AG08396 (cell line): Measurements from ENCODE around the gene UGT1A9.

Experiments
- DNase-seq: peaks from one replicate; pipeline ENCODE4 v3.0.0; 2012; ENCODE audit warnings: low spot score, mixed read lengths

UGT1A9 gene

DNA sequence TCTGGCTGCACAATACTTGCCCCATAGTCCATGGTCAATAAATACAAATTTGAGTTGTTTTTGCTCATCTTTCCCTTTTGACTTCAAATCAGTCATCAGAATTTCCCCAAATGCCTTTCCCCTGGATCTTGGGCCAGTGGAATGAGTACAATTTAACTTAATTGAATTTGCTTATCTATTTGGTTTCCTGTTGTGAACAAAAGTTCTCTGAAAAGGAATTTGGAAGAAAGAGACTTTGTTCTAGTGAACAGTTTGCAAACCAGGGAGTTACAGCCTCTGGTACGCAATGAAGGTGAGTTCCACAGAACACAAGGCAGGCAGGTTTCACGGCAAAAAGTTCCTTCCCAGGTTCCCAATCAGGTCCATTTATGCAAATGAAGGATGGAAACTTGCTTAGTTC is 87.2 kb downstream of the UGT1A9 start:
- DNase-seq: no peak

DNA sequence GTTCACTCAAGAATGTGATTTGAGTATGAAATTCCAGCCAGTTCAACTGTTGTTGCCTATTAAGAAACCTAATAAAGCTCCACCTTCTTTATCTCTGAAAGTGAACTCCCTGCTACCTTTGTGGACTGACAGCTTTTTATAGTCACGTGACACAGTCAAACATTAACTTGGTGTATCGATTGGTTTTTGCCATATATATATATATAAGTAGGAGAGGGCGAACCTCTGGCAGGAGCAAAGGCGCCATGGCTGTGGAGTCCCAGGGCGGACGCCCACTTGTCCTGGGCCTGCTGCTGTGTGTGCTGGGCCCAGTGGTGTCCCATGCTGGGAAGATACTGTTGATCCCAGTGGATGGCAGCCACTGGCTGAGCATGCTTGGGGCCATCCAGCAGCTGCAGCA is 88.3 kb downstream of the UGT1A9 start, which contains the start of gene UGT1A1:
Gene UGT1A1, plus strand, starts transcription at position 228 of the 400 bp plus-strand sequence. Its CDS starts 18 bp downstream, at position 246.
- DNase-seq: no peak

DNA sequence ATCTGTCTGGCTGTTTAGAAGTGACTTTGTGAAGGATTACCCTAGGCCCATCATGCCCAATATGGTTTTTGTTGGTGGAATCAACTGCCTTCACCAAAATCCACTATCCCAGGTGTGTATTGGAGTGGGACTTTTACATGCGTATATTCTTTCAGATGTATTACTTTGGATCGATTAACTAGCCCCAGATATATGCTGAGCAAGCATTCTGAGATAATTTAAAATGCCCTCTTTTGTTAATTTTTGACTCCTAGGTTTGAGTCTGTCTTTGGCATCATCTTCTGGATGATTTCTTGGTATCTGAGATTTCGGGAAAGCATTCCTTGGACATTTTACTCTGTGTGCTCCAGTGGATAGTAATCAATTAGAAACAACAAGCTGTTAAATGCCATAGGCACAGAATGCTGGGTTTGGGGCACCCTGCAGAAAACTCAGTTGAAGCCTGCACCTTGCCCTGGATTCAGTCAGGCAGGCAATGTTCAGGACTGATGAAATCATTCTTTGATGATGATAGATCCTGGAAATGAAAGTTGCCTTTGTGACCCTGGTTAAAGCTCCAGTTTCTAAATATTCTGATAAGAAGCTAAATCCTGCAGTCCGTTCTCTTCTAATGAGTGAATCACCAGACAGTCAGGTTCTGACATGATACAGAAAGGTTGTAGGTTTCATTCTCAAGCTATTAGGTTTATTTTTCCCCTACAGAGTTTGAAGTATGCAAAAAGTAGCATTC is 89.5 kb downstream of the UGT1A9 start:
- no peak for DNase-seq

DNA sequence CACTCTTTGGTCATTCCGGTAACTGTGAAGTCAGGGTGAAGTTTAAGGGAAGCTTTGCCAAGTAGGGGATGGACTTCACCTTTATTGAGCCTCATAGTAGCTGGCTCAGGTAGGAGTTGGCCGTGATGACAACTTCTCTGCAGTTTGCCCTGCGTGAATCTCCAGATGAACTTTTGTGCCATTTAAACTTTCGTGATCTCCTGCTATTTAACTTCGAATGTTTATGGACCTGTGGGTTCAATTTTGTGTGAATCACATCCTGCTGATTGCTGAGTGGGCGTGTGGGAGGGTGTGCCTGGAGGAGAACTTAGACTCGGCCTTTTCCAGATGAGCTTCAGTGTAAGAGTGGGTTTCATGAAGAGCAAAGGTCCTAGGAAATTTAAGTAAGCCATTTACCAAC is 92.6 kb downstream of the UGT1A9 start:
- DNase-seq: peak; percentile 67

DNA sequence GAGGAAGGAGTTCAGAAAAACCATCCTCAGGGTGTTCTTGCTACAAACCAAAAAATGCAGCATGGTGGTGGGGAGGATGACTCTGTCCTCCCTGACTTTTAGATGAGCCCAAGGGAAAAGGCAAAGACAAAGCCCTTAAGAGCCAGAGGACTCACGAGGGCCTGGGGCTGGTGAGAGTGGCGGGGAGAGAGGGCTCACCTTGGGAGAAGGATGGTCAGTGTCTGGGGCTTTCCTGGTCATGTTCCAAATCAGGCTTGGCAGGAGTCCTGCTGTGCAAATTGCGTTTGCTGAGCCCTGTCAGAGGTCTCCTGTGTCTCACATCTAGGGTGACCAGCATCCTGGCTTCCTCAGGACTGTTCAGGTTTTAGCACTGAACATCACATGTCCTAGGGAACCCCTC is 93.1 kb downstream of the UGT1A9 start:
- no peak for DNase-seq

DNA sequence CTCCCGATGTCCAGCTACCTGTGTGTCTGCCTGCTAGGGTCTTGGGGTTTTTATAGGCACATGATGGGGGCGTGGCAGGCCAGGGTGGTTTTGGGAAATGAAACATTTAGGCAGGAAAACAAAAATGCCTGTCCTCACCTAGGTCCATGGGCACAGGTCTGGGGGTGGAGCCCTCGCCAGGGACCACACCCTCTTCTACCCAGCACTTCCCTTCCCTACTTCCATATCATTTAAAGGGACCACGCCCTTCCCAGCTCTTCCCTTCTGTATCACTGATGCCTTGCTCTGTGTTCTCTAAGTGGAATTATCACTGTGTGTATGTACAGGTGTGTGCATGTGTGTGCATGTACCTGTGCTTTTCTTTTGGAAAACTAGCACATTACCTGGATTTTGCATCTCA is 94.7 kb downstream of the UGT1A9 start:
- DNase-seq: no peak

DNA sequence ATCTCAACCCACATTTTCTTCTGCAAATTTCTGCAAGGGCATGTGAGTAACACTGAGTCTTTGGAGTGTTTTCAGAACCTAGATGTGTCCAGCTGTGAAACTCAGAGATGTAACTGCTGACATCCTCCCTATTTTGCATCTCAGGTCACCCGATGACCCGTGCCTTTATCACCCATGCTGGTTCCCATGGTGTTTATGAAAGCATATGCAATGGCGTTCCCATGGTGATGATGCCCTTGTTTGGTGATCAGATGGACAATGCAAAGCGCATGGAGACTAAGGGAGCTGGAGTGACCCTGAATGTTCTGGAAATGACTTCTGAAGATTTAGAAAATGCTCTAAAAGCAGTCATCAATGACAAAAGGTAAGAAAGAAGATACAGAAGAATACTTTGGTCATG is 96.4 kb downstream of the UGT1A9 start:
- DNase-seq: no peak

DNA sequence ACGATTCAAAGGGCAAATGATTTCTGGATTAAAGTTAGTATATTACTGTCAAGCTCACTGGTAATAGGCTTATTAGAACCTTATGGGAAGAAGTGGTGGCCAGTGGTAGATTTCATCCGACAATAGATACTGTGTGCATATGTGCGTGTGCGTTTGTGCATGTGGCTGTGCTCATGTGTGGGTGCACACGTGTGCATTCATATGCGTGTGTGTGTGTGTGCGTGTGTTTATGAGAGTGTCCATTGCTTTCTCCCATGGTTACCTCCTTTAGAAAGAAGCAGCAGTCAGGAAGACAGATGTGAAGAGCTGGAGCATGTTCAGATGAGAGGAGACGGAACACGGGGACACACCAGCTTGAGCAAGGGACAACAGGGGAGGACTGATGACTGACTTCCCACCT is 97.6 kb downstream of the UGT1A9 start:
- DNase-seq: no peak

DNA sequence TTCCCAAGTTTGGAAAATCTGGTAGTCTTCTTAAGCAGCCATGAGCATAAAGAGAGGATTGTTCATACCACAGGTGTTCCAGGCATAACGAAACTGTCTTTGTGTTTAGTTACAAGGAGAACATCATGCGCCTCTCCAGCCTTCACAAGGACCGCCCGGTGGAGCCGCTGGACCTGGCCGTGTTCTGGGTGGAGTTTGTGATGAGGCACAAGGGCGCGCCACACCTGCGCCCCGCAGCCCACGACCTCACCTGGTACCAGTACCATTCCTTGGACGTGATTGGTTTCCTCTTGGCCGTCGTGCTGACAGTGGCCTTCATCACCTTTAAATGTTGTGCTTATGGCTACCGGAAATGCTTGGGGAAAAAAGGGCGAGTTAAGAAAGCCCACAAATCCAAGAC is 100.5 kb downstream of the UGT1A9 start:
- DNase-seq: no peak

DNA sequence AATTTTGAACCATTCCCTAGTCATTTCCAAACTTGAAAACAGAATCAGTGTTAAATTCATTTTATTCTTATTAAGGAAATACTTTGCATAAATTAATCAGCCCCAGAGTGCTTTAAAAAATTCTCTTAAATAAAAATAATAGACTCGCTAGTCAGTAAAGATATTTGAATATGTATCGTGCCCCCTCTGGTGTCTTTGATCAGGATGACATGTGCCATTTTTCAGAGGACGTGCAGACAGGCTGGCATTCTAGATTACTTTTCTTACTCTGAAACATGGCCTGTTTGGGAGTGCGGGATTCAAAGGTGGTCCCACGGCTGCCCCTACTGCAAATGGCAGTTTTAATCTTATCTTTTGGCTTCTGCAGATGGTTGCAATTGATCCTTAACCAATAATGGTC is 100.9 kb downstream of the UGT1A9 start:
- no peak for DNase-seq

DNA sequence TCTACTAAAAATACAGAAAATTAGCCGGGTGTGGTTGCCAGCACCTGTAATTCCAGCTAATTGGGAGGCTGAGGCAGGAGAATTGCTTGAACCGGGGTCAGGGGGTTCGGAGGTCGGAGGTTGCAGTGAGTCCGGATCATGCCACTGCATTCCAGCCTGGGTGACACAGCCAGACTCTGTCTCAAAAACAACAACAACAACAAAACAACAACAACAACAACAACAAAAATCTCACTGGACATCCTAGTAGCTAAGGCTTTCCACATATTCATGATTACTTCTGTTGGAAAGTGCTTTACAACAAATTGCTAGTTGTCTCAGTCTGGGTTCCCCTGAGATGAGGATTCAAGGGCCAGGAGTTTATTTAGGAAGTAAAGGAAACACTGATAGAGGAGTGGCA is 102.2 kb downstream of the UGT1A9 start:
- no peak for DNase-seq

DNA sequence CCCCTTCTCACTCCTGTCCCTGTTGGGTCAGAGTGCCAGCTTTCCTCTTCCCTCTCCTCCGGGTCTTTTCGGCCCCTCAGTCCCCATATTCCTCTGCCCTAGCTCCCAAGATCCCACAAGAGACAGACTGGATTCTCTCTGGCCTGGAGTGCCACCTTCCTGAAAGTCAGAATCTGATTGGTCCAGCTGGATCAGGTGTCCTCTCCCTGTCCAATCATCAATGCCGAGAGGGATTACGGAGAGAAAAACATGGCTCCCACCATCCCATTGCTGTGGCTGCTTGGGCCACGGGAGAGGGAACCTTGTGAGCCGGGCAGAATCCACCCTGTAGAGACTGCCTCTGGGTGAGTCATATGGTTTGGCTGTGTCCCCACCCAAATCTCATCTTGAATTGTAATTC is 103.7 kb downstream of the UGT1A9 start:
- DNase-seq: no peak

DNA sequence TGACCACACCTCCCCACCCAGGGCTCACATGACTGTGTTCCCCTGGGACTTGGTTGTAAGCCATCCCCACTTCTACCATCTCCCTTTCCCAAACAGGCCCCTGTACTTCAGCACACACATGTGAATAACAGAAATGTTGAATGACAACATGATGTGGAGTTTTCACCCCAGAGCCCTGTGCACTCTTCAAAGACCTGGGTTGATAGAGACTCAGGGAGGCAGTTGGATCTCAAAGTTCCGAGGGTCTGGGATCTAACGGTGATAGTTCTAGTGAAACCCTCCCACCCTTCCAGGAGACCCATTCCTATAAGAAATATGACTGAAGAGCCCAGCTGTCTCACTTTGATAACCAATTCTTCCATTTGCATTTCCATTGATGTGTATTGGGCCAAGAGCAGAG is 106.3 kb downstream of the UGT1A9 start, which contains the start of gene MROH2A:
Gene MROH2A, plus strand, starts transcription at position 301 of the 400 bp plus-strand sequence. CDS start 1,029 bp downstream, outside the sequence.
- no peak for DNase-seq

DNA sequence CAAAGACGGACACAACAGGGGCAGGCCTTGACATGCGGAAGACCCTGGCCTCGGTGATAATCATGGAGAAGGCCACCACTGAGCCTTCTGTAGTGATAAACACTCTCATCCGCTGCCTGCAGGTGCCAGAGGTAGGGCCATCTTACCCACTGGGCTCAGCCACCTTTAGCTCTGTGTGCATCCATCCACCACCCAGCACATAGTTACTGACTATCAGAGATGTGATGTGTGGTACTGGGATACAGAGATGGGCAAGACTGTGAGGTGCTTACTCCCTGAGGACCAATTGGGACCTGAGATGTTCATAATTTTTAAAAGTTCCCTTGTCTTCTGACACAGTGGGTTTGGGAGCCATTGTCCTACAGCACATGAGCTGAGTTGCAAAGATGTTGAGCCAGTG is 108.0 kb downstream of the UGT1A9 start:
- no peak for DNase-seq

DNA sequence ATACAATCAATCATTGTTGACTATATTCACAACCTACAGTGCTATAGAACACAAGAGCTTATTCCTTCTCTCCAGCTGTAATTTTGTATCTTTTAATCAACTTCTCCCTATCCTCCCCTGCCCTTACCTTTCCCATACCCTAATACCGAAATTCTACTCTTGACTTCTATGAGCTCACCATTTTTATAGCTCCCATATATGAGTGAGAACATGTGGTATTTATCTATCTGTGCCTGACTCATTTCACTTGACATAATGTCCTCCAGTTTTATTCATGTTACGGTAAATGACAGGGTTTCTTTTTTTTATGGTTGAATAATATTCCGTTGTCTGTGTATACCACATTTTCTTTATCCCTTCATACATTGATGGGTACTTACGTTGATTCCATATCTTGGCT is 109.1 kb downstream of the UGT1A9 start:
- DNase-seq: no peak

DNA sequence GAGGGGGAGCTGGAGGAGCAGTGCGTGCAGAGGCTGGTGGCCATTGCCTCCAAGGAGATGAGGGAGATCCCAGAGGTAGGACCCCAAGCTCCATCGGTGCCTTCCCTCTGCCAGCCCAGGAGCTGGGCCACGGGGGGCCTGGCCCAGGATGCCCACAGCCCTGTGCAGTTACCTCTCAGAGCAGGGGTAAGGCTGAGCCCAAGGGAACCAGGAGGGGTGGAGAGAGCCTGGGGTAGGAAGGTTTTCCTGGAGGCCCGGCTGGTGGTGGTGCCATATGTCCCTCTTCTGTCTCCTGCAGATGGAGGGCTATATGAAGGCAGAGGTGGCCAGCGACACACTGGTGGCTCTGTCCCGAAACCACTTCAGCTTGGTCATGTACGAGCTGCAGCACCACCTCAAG is 117.9 kb downstream of the UGT1A9 start:
- no peak for DNase-seq

DNA sequence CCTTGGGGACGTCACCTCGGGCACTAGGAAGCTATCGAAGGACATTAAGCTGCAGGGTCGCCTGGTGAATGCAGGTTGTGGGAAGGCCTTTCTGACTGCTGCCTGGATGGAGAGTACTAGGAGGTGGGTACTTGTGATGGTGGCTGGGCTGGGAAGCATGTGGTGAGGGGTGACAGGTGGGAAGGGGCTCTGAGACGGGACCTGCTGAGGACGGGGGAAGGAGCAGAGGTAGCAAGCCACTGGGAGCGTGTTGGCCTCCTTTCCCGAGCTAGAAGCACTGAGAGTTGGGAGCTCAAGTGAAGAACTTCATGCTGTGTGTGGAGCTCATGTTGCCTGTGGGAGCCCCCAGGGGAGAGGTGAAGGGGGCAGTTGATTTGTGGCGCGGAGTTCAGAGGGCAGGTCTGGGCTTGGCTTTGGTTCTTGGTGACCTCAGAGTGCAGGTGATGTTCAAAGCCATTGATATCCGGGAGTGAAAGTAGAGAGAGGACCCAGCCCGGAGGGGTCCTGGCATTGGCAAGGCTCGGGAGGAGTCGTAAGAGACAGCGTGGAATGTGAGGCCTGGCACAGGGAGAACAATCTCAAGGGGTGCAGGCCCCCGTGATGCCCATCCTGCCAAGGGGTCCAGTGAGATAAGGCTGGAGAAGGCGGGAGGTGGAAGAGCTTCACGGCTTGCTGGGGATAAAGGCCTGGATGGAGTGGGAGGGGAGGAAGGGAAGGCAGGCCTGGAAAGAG is 119.6 kb downstream of the UGT1A9 start:
- no peak for DNase-seq

DNA sequence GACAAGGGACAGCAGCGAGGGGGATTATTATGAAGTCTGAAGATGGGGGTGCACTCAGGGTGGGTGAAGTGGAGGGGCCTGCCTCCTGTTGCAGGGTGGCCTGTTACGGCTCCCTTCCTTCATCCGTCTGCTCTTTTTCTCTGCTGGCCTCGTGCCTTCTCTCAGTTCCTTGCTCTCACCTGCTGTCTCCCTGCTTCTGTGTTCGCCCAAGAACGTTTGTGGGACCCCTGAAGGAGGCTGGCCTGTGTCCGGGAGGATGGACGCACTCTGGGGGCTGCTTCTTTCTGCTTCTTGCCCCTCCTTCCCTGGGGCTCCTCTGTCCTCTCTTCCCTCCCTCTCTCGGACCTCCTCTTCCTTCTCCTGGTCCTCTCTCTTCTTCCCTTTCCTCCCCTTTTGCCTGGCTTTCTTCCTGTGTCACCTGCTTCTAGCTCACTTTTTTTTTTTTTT is 120.2 kb downstream of the UGT1A9 start:
- no peak for DNase-seq

DNA sequence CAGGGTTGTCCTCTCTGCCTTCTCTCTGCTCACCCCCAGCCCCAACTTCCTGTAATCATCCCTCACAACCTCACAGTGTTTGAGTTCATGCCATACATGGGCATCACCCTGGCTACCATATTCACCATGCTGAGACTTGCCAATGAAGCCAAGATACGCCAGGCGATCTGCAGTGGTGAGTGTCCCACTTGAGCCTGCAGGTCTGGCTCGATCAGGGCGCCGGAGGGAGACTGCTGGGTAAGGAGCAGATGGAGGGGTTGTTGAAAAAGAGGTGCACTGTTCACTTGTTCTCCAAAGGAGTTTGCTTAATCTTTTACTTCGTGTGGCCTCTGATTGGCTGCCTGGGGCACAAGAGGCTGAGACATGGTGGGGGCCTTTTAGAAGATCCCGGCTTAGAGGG is 121.0 kb downstream of the UGT1A9 start:
- DNase-seq: no peak

DNA sequence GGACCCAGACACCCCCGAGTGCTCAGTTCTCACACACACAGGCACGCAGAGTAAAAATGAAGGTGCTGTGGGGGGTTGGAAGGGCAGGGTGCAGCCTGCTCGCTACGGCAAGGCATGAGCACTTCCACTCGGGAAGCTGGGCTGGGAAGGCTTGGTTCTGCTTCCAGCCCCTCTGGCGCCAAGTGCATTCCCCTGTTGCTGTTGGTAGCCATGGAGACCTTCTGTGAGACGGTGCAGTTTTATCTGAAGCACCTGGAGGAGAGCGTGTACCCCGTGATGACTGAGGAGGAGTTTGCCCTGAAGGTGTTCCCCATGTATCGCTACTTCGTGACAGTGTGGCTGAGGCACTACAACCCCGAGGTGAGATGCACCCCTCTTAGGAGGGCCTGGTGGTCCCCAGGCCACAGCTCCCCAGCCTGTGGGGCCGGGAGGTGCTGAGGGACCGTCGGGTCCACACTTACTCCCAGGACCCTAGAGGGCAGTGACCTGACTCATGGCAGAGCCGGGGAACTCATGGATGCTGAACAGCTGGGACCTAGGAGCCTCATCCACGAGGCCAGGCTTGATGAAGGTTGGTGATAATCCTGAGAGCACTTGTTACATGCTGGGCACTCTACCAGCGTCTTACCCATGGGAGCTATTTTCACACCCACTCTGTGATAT is 121.9 kb downstream of the UGT1A9 start:
- no peak for DNase-seq

DNA sequence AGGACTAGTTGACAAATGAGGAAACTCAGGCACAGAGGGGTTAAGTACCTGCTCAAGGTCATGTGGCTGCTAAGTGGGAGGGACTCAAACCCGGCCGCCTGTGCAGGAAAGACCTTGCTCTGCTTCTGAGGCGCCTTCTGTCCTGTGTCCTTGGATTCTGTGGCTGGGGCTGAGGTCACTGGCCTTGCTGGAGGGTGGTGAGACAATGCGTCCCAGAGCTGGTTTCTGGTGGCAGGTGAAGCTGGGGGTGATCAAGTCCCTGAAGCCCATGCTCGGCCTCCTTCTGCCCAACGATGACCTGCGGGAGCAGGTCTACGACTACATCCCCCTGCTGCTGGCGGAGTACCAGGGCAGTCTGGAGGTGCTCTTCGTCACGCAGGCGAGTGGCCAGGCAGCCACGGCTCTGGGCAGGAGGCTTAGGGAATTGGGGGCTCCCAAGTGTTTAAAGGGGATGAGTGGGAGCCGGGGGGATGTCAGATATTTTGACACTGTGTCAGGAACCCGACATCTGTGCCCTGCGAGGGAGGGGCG is 122.5 kb downstream of the UGT1A9 start:
- DNase-seq: no peak

DNA sequence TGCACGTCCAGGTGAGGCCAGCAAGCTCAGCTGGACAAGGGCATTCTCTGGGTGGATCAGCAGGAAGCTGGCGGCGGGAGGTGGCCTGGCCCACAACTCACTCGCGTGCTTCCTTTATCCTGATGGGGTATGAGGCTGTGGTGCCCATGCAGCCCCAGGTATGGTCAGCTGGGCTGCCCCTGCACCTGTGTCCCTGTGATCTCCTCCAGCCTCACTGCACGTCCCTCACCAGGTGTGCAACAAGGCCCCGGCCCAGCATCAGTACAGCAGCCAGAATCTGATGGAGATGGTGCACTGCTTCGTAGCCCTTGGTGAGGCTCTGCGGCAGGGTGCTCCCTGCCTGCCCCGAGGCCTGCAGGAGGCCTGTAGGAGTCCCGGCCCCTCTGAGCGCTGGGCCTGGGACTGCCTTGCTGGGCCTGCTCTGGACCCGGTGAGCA is 124.1 kb downstream of the UGT1A9 start:
- no peak for DNase-seq

DNA sequence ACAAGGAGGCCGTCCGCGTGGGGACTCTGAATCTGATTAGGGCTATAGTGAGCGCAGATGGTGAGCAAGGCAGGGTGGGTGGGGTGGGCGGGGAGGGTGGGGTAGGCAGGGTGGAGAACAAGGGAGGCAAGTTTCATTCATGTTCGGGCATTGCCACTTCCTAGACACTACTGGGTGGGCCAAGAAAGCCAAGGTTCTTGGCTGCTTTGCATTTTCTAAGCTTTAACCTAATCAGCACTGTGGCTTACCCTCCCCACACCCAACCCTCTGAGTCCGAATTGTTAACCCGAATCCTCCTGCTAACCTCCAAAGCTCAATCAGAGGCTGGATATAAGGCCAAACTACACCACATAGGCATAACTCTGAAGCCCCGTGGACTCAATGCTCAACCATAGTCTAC is 124.6 kb downstream of the UGT1A9 start:
- no peak for DNase-seq
